Measurements from ENCODE around the gene CAPN11.
A peak's percentile ranks its signal among the peaks of the same experiment; 100 is the strongest.

CAPN11 gene

DNA sequence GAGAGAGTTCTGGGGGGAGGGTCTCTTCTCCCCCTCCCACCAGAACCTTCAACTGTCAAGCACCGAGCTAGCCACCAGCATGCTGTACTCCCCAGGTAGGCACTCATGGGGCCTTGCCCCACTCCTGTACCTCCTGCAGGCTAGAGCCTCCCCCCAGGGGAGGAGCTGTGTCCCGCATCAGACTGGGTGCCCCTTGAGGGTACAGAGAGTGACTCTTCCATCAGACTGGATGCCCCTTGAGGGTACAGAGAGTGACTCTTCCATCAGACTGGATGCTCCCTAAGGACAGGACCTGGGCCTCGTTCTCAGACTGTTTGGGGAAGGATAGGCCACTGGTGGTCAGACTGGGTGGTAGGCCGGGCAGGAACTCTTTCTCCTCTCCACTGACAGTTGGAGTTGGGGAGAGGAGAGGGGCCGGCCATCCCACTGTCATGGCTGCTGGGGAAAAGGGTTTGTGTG is at the start of gene CAPN11:
TSS of gene CAPN11 (plus strand) at position 51 of the 459 bp plus-strand sequence. CDS start at position 80, 29 bp downstream.
- no peak within 1 kb of the TSS for H3K4me3 ChIP-seq (ENCODE audit: low read depth, low read length)

DNA sequence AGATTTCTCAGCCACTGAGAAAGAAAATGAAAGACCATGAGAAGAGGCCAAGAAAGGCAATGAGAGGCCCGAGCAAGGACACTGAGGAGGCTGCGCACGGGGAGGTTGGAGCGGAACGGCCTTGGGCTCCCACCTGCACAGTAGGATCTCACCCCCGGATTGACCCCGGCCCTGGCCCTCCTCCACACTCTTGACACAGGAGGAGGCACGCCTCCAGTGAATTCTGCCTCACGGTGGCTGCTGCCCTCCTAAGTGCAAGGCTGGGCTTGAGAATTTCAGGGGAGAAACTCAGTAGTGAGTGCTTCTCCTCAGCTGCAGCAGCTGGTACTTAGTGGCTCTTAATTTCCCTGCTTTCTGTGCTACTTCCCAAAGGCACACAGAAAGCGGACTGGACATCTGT is 49.4 kb upstream of the CAPN11 start:
- no peak overlapping the region for H3K4me3 ChIP-seq (ENCODE audit: low read depth, low read length)

- H3K4me3 ChIP-seq (ENCODE audit: low read depth, low read length): no peak overlapping the region
Observed at GRCh38 chr6:44110005-44110676, 48.5 kb upstream of the CAPN11 start.

DNA sequence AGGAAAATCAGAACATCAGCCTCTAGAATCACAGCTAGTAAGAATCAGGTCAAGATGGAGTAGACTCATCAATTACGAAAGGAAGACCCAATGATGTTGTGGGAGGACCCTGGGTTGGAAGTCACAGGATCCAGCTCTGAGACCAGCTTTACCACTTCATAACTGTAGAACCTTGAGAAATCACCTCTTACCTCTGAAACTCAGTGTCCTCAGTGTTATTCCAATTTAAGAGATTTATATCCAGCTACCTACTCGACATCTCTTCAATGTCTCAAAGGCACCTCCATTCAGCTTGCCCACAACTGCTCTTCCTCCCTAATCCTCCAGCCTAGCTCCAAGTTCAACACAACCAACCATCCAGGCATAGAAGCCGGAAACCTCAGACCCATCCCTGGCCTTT is 47.7 kb upstream of the CAPN11 start:
- no peak overlapping the region for H3K4me3 ChIP-seq (ENCODE audit: low read depth, low read length)

- H3K4me3 ChIP-seq (ENCODE audit: low read depth, low read length): no peak overlapping the region
Observed at GRCh38 chr6:44111434-44112417, 46.9 kb upstream of the CAPN11 start.

DNA sequence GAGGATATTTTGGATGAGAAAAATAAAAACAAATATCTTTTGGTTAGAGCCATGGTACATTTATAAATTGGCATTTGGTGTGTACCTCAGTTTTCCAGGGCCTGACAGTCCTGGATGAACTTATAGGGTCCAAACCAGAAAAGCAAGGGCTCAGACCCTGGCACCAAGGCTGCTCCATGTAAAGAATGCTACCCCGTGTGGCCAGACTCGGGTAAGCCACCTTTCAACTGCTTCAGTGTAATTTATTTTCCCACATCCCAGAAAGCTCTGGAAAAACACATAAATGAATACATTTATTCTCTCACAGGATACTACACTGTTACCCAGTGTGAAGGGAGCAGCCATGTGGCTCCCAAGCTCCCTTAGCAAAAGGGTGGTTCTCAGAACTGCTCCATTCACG is 45.2 kb upstream of the CAPN11 start:
- no peak overlapping the region for H3K4me3 ChIP-seq (ENCODE audit: low read depth, low read length)

DNA sequence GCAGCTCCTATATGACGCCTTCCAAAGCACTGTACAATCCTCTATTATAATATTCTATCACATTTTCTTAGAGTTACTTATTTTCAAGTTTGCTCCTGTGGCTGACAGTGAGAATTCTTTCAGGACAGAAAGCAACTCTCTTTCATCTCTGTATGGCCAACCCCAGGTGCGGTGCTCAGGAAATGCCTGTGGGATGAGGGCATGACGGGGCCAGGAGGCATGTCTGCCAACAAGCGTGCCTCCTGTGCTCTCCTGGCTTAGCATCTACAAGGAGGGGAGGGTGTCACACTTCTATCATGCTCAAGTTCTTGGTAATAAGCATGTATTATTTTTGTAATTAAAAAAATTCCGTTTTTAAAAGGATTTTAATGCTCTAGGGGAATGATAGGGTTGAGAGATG is 42.8 kb upstream of the CAPN11 start:
- H3K4me3 ChIP-seq (ENCODE audit: low read depth, low read length): no peak overlapping the region

DNA sequence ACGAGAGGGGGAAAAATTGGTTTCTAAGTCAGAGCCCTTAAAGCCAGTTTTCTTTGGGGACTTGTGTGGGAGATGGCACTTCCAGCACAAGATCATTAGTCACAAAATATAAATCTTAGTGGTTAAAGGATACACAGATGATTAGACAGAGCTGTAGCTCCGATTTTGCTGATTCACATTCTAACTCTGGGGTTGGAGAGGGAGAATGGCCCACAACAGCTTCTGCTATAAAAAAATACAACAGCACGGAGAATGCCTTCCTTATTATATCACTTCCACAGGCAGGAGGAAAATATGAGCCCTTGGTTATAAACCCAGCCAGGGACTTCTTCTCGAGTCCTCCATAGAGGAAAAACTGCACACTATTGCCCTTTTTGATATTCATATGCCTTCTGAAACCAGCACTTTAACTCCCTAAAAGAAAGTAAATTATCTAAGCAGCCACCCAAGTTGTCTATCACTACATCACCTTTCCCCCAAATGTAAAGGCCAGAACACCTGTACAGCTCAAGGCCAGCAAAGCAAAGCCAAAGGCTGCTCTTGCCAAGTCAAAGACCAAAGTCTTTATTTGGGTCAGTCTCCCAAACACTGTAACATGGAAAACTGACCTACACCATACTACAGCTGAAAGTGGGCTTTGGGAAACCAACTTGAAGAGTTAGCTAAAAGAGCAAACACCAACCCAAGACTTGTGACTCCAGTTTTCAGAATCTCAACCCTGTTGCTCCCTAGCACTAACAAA is 41.8 kb upstream of the CAPN11 start:
- no peak overlapping the region for H3K4me3 ChIP-seq (ENCODE audit: low read depth, low read length)

DNA sequence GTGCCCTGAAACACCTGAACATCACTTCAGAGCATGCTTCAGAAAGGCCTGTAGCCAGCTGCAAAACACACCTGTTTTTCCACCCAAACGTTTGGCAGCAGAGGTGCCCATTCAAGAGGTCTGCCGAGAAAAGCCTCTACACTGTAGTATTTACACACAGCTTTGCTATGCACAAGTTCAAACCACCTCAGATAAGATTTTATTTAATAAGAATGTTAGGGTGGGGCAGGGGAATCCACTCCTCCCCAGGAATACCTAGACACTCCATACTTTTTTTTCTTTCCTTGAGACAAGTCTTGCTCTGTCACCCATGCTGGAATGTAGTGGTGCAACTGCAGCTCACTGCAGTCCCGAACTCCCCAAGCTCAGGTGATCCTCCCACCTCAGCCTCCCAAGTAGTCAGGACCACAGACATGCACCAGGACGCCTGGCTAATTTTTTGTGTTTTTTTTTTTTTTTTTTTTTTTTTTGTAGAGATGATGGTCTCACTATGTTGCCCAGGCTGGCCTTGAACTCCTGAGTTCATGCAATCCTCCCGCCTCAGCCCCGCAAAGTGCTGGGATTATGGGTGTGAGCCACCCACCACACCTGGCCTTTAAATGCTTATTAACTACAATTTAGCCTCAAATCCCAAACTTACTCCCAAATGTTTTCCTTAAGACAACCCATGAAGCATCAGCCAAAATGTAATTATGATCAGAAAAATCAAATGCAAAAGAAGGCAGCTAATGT is 41.1 kb upstream of the CAPN11 start:
- no peak overlapping the region for H3K4me3 ChIP-seq (ENCODE audit: low read depth, low read length)

DNA sequence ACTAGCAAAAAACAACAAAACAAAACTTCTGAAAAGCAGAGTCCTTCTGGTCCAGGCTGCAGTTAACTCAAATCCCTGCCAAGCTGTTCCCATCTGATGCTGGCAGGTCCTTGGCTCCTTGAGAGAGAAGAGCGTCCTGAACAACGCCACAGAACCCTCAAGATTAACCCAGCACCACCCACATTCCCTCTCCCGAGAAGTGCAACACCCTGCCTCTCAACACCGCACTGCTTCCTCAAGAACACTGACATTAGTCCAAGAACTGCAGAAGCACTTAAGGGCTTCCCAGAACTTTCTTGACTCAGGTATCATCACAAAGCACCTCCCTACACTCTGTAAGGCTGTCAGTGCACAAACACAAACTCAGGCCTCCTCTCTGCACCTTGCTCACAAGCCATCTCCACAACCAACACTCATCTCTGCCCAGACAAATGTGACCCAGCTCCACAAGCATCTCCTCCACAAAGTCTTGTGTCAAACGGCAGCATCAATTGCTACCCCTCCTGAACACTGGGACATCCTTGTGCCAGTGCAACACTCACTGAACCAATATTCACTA is 38.8 kb upstream of the CAPN11 start:
- H3K4me3 ChIP-seq (ENCODE audit: low read depth, low read length): no peak overlapping the region

DNA sequence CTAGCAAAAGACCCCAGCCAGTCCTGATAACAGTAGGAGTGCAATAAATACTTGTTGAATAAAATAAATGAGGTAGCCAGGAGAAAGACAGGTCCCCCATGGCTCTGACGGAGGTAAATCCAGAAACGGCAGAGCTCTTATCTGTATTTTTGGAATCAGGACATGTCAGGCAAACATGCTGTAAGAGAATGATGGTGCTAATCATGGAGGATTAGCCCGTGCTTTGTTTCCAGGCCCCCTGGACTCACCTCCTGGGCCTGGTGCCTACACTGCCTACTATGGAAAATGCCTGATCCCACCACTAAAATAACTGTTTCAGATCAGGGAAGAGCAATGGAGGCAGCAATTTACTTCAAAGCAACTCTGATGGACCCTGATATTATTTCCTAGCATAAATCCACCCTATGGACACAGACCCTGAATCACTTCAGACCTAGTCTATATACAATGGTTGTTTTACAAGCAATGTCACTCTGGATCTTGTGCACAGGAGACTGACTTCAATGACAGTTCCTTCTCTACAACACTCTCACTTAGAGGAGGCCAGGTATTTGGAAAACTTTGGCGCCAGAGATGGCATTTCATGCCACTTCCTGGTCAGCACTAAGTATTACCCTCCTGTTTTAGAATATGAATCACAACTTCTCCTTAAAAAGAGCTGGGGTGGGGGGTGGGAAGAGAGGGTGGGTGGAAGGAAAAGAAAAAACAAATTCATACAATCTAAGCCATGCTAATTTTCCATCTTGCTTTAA is 37.8 kb upstream of the CAPN11 start:
- no peak overlapping the region for H3K4me3 ChIP-seq (ENCODE audit: low read depth, low read length)

GRCh38 chr6:44122801-44123200 is 35.8 kb upstream of the CAPN11 start:
- no peak overlapping the region for H3K4me3 ChIP-seq (ENCODE audit: low read depth, low read length)

DNA sequence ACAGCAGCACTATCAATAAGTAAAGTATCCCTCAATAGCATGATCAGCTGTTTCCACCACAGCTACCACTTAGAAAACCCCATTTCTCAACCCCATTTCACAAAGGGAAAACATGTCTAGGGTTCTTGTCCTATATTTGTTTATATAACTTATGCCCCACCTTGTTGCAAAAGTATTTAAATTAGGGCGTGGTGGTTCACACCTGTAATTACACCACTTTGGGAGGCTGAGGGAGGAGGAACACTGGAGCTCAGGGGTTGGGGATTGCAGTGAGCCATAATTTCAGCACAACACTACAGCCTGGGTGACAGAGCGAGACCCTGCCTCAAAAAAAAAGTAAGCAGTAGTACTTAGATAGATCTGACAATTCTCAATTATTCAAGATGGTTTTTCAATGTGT is 35.1 kb upstream of the CAPN11 start:
- no peak overlapping the region for H3K4me3 ChIP-seq (ENCODE audit: low read depth, low read length)

DNA sequence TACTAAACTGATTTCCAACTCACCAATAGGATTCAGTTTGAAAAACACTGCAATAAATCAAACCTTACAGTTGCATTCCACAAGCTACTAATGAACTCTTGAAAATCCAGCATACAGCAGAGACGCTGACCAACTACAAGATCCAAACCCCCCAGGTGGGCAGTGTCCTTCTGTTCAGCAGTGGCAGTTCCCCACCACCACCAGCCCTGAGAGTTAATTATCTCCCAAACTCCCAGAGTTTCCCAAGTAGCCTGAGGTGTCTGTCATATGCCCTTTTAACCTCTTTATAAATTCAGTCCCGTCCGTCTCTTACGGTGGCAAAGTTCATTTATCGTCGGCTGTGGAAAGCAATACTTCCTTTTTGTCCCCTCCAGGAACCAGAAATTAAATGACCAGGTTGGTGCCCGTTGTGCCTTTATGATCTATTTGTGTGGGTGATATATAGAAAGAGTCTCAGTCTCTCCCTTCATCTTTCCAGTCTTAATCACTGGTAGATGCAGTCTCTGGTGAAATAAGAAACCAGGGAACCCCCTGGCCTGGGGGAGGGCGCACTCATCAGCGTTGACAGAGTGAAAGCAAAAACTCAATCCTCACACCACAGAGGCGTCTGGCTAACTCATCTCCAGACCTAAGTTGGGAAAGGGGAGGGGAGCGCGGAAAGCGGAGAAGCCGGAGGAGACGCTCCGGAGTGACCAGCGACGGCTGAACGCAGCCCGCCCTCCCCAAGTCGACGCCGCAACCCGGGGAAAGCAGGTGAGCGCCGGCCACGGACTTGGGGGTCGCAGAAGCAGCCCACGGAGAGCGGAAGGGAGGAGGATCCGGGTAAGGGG is 32.1 kb upstream of the CAPN11 start:
- peak overlapping the region; percentile 73 for H3K4me3 ChIP-seq (ENCODE audit: low read depth, low read length)

- H3K4me3 ChIP-seq (ENCODE audit: low read depth, low read length): peak within 1 kb of the TSS; percentile 73
Observed at GRCh38 chr6:44127186-44128019, 31.2 kb upstream of the CAPN11 start, which contains the start of the genes MRPL14 and TMEM63B. MRPL14 (minus strand) TSS chr6:44127452; CDS start chr6:44116611, 10,841 bp downstream. TMEM63B (plus strand) TSS chr6:44127554; CDS start chr6:44134585, 7,031 bp downstream.

GRCh38 chr6:44128020-44128917 is 30.4 kb upstream of the CAPN11 start:
- H3K4me3 ChIP-seq (ENCODE audit: low read depth, low read length): peak overlapping the region; percentile 66

Measured in iPS-11a (cell line).